Testis (tissue), 2 donors: Measurements from ENCODE around the gene LRRC56.

ENCODE experiments used
- CTCF ChIP-seq, 3 experiments: fragments of 450-650 bp in 2 of 3; fragments of 200-600 bp in 1 of 3; sonication (generic) in 1 of 3; IDR thresholded peaks; one replicate each; pipeline ENCODE4 v1.5.1; 2016 to 2019; ENCODE audit warnings: antibody characterized with exemption in 3 of 3, mild to moderate bottlenecking in 2 of 3, moderate library complexity in 1 of 3
- POLR2A ChIP-seq: fragments of 450-650 bp; IDR thresholded peaks from one replicate; pipeline ENCODE4 v1.6.1; 2017; ENCODE audit warnings: antibody characterized with exemption, mild to moderate bottlenecking, moderate library complexity

DNA sequence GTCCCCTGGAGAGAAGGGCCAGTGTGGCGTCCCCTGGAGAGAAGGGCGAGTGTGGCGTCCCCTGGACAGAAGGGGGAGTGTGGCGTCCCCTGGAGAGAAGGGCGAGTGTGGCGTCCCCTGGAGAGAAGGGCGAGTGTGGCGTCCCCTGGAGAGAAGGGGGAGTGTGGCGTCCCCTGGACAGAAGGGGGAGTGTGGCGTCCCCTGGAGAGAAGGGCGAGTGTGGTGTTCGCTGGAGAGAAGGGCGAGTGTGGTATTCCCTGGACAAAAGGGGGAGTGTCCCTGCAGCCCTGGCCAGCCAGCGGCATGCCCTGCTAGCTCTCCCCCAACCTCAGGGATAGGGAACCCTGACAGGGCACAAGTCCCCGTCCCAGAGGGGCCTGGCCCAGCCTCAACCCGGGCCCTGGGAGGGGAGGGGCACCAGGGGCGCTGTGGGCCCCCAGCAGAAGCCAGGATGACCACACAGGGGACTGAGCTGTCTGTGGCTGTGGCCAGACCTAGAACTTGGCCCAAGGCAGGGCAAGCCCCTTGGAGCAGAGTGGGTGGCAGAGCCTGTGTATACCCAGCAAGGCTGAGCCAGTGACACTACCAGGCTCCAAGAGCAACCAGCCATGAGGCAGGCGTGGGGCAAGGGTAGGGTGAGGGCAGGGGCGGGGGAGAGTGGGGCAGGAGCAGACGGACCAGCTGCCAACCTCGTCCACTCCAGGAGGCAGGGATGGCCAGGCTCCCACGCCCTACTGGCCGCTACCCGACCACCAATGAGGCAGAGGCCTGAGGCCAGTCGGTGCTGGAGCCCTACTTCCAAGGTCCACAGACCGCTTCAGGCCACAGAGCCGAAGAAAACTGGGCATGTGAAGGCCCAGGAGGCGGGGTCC, 6.1 kb upstream of the LRRC56 start:
- TF ChIP-seq CTCF (IDR thresholded peaks at IDR 0.05), result no peak
- no peak for TF ChIP-seq POLR2A
